Muscle of arm (tissue), 12 donors: ENCODE results near the gene MRPL55. TPM values are rescaled to one million over a fixed set of nuclear protein-coding genes. Genes with fewer than 3 reads are reported as not detected.
"Not testable (repeated sequence)": the region's sequence is repeated elsewhere in the genome, so short reads cannot be mapped to it uniquely, and the experiment has no call there.

Experiments
- DNase-seq: peaks from one replicate; pipeline ENCODE4 v3.0.0-alpha.2; 2013
- polyA plus RNA-seq, 12 donors: library from polyadenylated mRNA; unstranded; fragments of 120-200 nt; gene quantifications; one replicate each; pipeline ENCODE4 v1.2.1, GENCODE V29; 2013; ENCODE audit not compliant: insufficient read length in 12 of 12

Gene MRPL55
- polyA plus RNA-seq, 12 donors: 20.2 to 37.7 (median 26.8) TPM; not detected in 1

GRCh38 chr1:228134591-228134990, 25.5 kb upstream of the MRPL55 start:
- no peak for DNase-seq

DNA sequence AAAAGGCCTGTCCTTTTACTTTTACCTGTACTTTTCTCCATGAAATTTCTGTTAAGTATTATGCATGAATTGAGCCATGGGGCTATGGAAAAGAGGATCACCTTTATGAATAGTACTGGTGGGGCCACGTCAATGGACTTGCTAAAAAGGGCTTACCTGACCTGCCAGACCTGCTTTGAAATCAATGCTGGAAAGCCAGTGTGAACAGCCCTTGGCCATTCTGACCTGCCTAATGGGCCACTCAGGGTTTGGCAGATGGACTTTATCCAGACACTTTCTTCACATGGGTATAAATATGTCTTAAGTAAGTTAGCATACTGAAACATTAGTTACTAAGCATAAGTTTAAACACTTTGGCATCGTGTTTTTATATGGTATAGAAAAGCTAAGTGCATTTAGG, 22.7 kb upstream of the MRPL55 start:
- no peak for DNase-seq

- no peak for DNase-seq
Observed at GRCh38 chr1:228125185-228125584, 16.1 kb upstream of the MRPL55 start.

GRCh38 chr1:228123505-228123904, 14.4 kb upstream of the MRPL55 start:
- no peak for DNase-seq

- no peak for DNase-seq
Observed at GRCh38 chr1:228122921-228123441, 13.9 kb upstream of the MRPL55 start.

DNA sequence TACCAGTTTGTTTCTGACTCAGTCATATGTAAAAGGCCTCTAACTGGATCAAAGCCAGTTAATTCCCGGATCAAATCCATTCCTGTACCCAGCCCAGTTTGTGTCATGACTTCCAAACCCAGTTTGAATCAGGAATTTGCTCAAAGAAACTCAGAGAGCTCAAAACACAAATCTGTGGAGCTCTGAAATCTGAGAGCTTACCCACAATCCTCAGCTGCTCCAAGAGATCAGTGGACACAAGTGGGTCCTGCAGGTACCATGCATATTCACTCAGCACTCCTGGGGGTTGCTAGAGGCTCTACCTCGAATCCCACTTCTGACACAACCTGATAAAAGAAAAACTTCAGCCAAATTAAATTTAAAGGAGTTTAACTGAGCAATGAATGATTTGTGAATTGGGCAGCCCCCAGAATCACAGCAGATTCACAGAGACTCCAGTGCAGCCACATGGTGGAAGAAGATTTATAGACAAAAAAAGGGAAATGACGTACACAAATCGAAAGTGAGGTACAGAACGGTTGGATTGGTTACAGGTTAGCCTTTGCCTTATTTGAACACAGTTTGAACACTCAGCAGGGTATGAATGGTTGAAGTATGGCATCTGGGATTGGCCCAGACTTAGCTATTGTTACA, 11.9 kb upstream of the MRPL55 start:
- no peak for DNase-seq

DNA sequence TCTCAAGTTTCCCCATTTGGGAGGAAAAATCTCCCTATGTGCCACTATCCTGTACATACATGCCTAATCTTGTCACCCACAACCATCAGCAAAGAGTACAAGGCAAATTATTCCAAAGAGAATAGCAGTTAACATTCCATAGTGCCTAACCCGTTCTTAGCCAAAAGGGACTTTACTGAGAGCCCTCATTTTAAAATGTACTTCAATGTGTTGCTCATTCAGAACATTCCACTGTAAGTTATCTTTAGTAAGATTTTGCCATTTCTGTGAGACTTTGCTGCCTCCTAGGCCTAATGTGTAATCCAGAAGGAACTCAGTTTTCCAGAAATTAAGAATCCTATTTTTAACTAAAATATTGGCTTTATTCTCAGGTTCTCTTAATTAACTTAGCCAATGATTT, 11.3 kb upstream of the MRPL55 start:
- DNase-seq: no peak

- no peak for DNase-seq
Observed at GRCh38 chr1:228118040-228118439, 8.9 kb upstream of the MRPL55 start.

- no peak for DNase-seq
Observed at GRCh38 chr1:228117335-228117734, 8.2 kb upstream of the MRPL55 start.

GRCh38 chr1:228114827-228115226, 5.7 kb upstream of the MRPL55 start:
- no peak for DNase-seq

DNA sequence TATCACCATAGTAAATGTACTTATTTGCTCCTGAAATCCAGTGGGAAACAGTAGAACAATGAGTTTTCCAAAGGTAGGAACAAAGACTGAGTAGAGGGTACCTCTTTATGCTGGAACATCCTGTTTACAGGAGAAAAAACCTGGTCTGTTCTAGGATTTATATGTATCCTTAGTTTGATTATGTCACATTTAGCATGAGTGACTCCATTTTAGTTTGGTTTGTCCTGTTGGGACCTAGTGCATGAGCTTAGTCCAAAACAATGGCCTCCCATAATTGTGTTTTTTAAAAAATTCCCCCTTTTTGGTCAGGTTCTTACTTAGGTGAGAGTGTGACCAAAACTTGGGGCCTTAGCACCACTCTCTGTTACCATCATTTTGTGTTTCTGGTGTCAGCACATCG, 3.5 kb upstream of the MRPL55 start:
- no peak for DNase-seq

GRCh38 chr1:228112167-228112566, 3.1 kb upstream of the MRPL55 start:
- DNase-seq: no peak

GRCh38 chr1:228111315-228111714, 2.2 kb upstream of the MRPL55 start:
- not testable (repeated sequence) for DNase-seq

- DNase-seq: no peak
Observed at GRCh38 chr1:228110556-228110955, 1.5 kb upstream of the MRPL55 start.

DNA sequence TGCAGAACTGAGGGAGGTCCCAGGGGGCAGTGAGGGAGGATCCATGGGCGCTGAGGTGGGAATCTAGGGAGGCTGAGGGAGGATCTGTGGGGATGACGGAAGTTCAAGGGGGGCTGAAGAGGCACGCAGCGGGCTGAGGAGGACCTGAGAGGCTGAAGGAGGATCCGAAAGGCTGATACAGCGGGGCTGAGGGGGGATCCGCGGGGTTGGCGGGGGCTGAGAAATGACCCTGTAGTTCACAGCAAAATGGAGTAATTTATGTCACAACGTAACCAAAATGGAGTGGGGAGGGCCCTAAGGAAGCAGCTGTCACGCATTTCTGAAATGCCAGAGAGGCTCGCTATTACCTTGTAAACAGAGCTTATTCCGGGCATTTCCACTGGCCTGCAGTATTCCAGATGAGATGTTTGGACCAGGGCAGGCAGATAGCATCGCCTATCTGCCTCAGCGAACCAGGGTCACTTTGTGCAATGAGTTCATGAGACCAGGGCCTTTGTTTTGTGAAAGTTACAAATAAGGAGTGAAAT, 926 bp upstream of the MRPL55 start:
- DNase-seq: no peak

DNA sequence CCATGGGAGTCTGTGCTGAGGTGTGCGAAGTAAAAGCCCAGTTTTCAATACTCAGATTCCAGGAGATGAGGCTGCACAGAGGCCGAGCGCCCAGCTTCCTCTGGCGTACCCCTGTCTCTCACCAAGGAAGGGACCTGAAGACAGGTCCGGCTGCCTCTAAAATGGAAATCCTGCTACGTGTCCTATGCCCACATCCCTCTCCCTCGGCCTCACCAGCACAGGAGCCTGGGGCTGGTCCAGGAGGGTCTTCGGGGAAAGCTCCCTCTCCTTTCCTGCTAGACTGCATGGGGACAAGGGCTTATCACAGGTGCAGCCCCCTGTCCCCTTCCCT, 392 bp downstream of the MRPL55 start:
- DNase-seq: no peak

DNA sequence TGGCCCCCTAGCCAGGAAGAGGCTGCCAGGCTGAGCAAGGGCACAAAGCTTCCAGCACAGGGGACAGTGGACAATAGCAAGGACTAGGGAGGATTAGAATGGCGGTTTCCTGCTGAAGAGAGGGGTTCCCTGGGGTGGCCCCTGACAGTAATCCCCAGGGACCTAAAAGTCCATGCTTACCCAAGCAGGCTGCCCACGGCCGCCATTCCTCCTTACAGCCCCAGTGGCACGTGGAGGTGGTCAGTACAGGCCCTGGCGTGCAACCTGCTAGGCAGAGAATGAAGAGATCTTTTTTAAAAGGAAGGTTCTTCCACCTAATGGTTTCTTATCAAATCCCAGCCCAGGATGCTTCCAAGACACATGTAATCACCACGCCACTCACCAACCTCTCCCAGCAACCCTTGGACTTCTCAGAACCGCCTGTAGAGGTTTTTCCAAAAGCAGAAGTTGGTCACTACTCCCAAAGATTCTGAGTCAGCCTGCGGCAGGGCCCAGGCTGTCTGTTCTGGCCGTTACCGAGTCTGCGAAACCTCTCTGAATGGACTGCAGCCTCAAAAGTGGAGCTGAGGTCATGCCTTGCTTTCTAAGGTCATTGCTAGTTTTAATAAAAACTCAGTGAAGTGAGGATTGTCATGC, 926 bp downstream of the MRPL55 start:
- no peak for DNase-seq

- DNase-seq: no peak
Observed at GRCh38 chr1:228107636-228108035, 1.5 kb downstream of the MRPL55 start.

GRCh38 chr1:228106800-228107054, 2.4 kb downstream of the MRPL55 start:
- DNase-seq: no peak

- DNase-seq: no peak
Observed at GRCh38 chr1:228105996-228106799, 2.9 kb downstream of the MRPL55 start.

- no peak for DNase-seq
Observed at GRCh38 chr1:228105270-228105995, 3.7 kb downstream of the MRPL55 start.

- no peak for DNase-seq
Observed at GRCh38 chr1:228104526-228105269, 4.4 kb downstream of the MRPL55 start.
